ENCODE results near the gene RAB11FIP2. TPM values are rescaled to one million over a fixed set of nuclear protein-coding genes. Genes with fewer than 3 reads are reported as not detected.

Gene RAB11FIP2
- total and polyA plus RNA-seq, 2 experiments from 2014 or later: 9.0 to 13.0 TPM

- Histone ChIP-seq H3K79me2 (ENCODE audit: insufficient read depth) (peaks cover 39% of the 10 kb centered on the region), H3K4me1 (ENCODE audit: insufficient read depth) (peaks cover 30% of the 10 kb centered on the region), H3K9me2 (ENCODE audit: insufficient read depth) (no peaks in the 10 kb centered on the region), H3F3A (ENCODE audit: insufficient read depth) (0 out of 2 replicates have a peak, but pooled peaks cover 11% of the 10 kb centered on the region), H3K4me2 (ENCODE audit: unreplicated experiment) (peak overlapping the region; percentile 94), H3K27me3 (replicated peaks; ENCODE audit: insufficient read depth) (no peaks in the 10 kb centered on the region), H3K9me3 (ENCODE audit: low read depth) (no peaks in the 10 kb centered on the region), H3K9ac (peak overlapping the region; percentile 87), H3K4me3 (peak overlapping the region; percentile 96), H3K36me3 (ENCODE audit: low read depth) (no peaks in the 10 kb centered on the region), H4K20me1 (ENCODE audit: insufficient read depth) (no peaks in the 10 kb centered on the region), H3K27ac (peak overlapping the region; percentile 87), H2AFZ (peak overlapping the region; percentile 91)
- 29 to 34% methylated on average over 22 of the region's 22 CpGs for WGBS, 2 experiments (ENCODE audit: low coverage in 1 of 2, low lambda C conversion rate in 2 of 2, missing lambda C conversion rate in 2 of 2)
- in situ Hi-C loops (cut with MboI): loop anchor here (10.0 kb wide), 1 partner anchor 502 kb away; the partner anchor contains the start of gene EMX2
- peak; percentile 32 for DNase-seq
- TF ChIP-seq EZH2 (IDR thresholded peaks at IDR 0.05; ENCODE audit: insufficient read depth, poor library complexity, severe bottlenecking) (no peak), EZH2phosphoT487 (IDR thresholded peaks at IDR 0.05; ENCODE audit: insufficient read depth, low read depth) (no peak)
Measured at GRCh38 chr10:118047157-118047719, 497 bp upstream of the RAB11FIP2 start.

GRCh38 chr10:118045837-118046394 is 825 bp downstream of the RAB11FIP2 start:
- in situ Hi-C loops (cut with MboI): loop anchor here (10.0 kb wide), 1 partner anchor 501 kb away; the partner anchor contains the start of gene EMX2
- Histone ChIP-seq H3K4me1 (ENCODE audit: insufficient read depth) (peaks cover 42% of the 10 kb centered on the region), H3K4me2 (ENCODE audit: unreplicated experiment) (peak overlapping the region; percentile 94), H3K9me3 (ENCODE audit: low read depth) (no peaks in the 10 kb centered on the region), H3K27me3 (replicated peaks; ENCODE audit: insufficient read depth) (no peaks in the 10 kb centered on the region), H2AFZ (peak overlapping the region; percentile 91), H3K79me2 (ENCODE audit: insufficient read depth) (peaks cover 52% of the 10 kb centered on the region), H3F3A (ENCODE audit: insufficient read depth) (peaks cover 11% of the 10 kb centered on the region; the same call in 1 of the 2 replicates), H4K20me1 (ENCODE audit: insufficient read depth) (no peaks in the 10 kb centered on the region), H3K9ac (peak overlapping the region; percentile 87), H3K27ac (peak overlapping the region; percentile 87), H3K9me2 (ENCODE audit: insufficient read depth) (no peaks in the 10 kb centered on the region), H3K36me3 (ENCODE audit: low read depth) (no peaks in the 10 kb centered on the region), H3K4me3 (peak overlapping the region; percentile 96)
- WGBS, 2 experiments (ENCODE audit: low coverage in 1 of 2, low lambda C conversion rate in 2 of 2, missing lambda C conversion rate in 2 of 2): 0 to 1% methylated on average over 13 to 14 of the region's 14 CpGs
- peak; percentile 85 for DNase-seq
- TF ChIP-seq EZH2 (IDR thresholded peaks at IDR 0.05; ENCODE audit: insufficient read depth, poor library complexity, severe bottlenecking): no peak
- no peak for TF ChIP-seq EZH2phosphoT487 (IDR thresholded peaks at IDR 0.05; ENCODE audit: insufficient read depth, low read depth)

GRCh38 chr10:118045158-118045836 is 1.4 kb downstream of the RAB11FIP2 start:
- peak overlapping the region; percentile 91 for H2AFZ ChIP-seq
- in situ Hi-C loops (cut with MboI): loop anchor here (10.0 kb wide), 1 partner anchor 500 kb away; the partner anchor contains the start of gene EMX2
- TF ChIP-seq EZH2 (IDR thresholded peaks at IDR 0.05; ENCODE audit: insufficient read depth, poor library complexity, severe bottlenecking) (no peak), EZH2phosphoT487 (IDR thresholded peaks at IDR 0.05; ENCODE audit: insufficient read depth, low read depth) (no peak)
- 2 to 4% methylated on average over 8 of the region's 8 CpGs for WGBS, 2 experiments (ENCODE audit: low coverage in 1 of 2, low lambda C conversion rate in 2 of 2, missing lambda C conversion rate in 2 of 2)
- peak overlapping the region; percentile 87 for H3K27ac ChIP-seq
- H3K4me1 ChIP-seq (ENCODE audit: insufficient read depth): peaks cover 45% of the 10 kb centered on the region
- H3K27me3 ChIP-seq (replicated peaks; ENCODE audit: insufficient read depth): no peaks in the 10 kb centered on the region
- H4K20me1 ChIP-seq (ENCODE audit: insufficient read depth): no peaks in the 10 kb centered on the region
- H3F3A ChIP-seq (ENCODE audit: insufficient read depth): peaks cover 11% of the 10 kb centered on the region; the same call in 1 of the 2 replicates
- peak overlapping the region; percentile 94 for H3K4me2 ChIP-seq (ENCODE audit: unreplicated experiment)
- peak; percentile 20 for DNase-seq
- H3K79me2 ChIP-seq (ENCODE audit: insufficient read depth): peaks cover 58% of the 10 kb centered on the region
- peak overlapping the region; percentile 87 for H3K9ac ChIP-seq
- peak overlapping the region; percentile 96 for H3K4me3 ChIP-seq
- H3K9me2 ChIP-seq (ENCODE audit: insufficient read depth): no peaks in the 10 kb centered on the region
- no peaks in the 10 kb centered on the region for H3K9me3 ChIP-seq (ENCODE audit: low read depth)
- H3K36me3 ChIP-seq (ENCODE audit: low read depth): no peaks in the 10 kb centered on the region

- H3F3A ChIP-seq (ENCODE audit: insufficient read depth): peaks cover 11% of the 10 kb centered on the region; the same call in 1 of the 2 replicates
- no peaks in the 10 kb centered on the region for H3K9me2 ChIP-seq (ENCODE audit: insufficient read depth)
- H3K27ac ChIP-seq: no peak overlapping the region
- 66 to 74% methylated on average over 2 of the region's 2 CpGs for WGBS, 2 experiments (ENCODE audit: low coverage in 1 of 2, low lambda C conversion rate in 2 of 2, missing lambda C conversion rate in 2 of 2)
- H3K4me2 ChIP-seq (ENCODE audit: unreplicated experiment): no peak overlapping the region
- H3K4me3 ChIP-seq: no peak overlapping the region
- in situ Hi-C loops (cut with MboI): loop anchor here (10.0 kb wide), 1 partner anchor 498 kb away; the partner anchor contains the start of gene EMX2
- no peak overlapping the region for H2AFZ ChIP-seq
- no peaks in the 10 kb centered on the region for H3K36me3 ChIP-seq (ENCODE audit: low read depth)
- H3K27me3 ChIP-seq (replicated peaks; ENCODE audit: insufficient read depth): no peaks in the 10 kb centered on the region
- no peak overlapping the region for H3K9ac ChIP-seq
- H4K20me1 ChIP-seq (ENCODE audit: insufficient read depth): 0 out of 2 replicates have a peak, but pooled peaks cover 3% of the 10 kb centered on the region
- peaks cover 45% of the 10 kb centered on the region for H3K4me1 ChIP-seq (ENCODE audit: insufficient read depth)
- no peak for TF ChIP-seq EZH2 (IDR thresholded peaks at IDR 0.05; ENCODE audit: insufficient read depth, poor library complexity, severe bottlenecking)
- no peak for TF ChIP-seq EZH2phosphoT487 (IDR thresholded peaks at IDR 0.05; ENCODE audit: insufficient read depth, low read depth)
- H3K9me3 ChIP-seq (ENCODE audit: low read depth): no peaks in the 10 kb centered on the region
- no peak for DNase-seq
- H3K79me2 ChIP-seq (ENCODE audit: insufficient read depth): peaks cover 69% of the 10 kb centered on the region
Measured at GRCh38 chr10:118042827-118043242, 3.9 kb downstream of the RAB11FIP2 start.

All from GM23248 (cell line).